ENCODE results near the gene COP1. TPM values are rescaled to one million over a fixed set of nuclear protein-coding genes. Genes with fewer than 3 reads are reported as not detected.

COP1 gene
- total and polyA plus RNA-seq, 2 of the 4 experiments (the other 2 are of a cell fraction), result 17.8 to 35.0 TPM

DNA sequence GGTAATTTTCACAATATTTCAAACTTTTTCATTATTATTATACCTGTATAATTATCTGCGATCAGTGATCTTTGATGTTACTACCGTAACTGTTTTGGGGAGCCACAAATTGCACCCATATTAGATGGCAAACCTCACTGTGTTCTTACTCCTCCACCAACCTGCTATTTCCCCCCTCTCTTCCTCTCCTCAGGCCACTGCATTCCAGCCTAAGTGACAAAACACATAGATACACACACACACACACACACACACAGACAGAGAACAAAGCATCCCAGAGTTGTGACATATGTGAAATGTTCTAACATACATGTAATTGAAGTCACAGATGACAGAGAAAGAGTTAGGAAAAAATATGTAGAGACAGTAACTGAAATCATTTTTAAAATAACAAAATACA, 18.5 kb downstream of the COP1 start:
- Histone ChIP-seq H3K9me3 (ENCODE audit: control insufficient read depth, insufficient read depth, low read length) (no peaks in the 10 kb centered on the region), H3K4me2 (ENCODE audit: low read depth, low read length) (no peak overlapping the region), H3K18ac (ENCODE audit: low read depth, low read length) (no peak overlapping the region), H2AFZ (replicated peaks; ENCODE audit: low read length, poor library complexity) (no peak overlapping the region), H3K9ac (ENCODE audit: low read depth, low read length) (no peak overlapping the region), H3K27ac (ENCODE audit: insufficient read depth, low read length) (no peak overlapping the region), H4K91ac (ENCODE audit: insufficient read depth, low read depth, low read length) (no peak overlapping the region), H4K8ac (ENCODE audit: low read depth in 2 of 2, low read length in 2 of 2) (no peak overlapping the region), H2AK9ac (replicated peaks; ENCODE audit: low read depth, low read length, poor library complexity) (no peak overlapping the region), H3K36me3 (ENCODE audit: control insufficient read depth, insufficient read depth, low read length) (no peaks in the 10 kb centered on the region), H2BK20ac (ENCODE audit: low read depth, low read length) (no peak overlapping the region), H3K27me3 (ENCODE audit: control insufficient read depth, insufficient read depth, low read length) (no peaks in the 10 kb centered on the region), H3K56ac (ENCODE audit: extremely low read depth, insufficient read depth, low read length) (no peak overlapping the region), H2BK5ac (ENCODE audit: low read depth, low read length, poor library complexity, severe bottlenecking) (no peak overlapping the region), H4K20me1 (ENCODE audit: insufficient read depth, low read length) (peaks cover 57% of the 10 kb centered on the region; the same call in 1 of the 2 replicates), H3K23ac (ENCODE audit: low read depth, low read length) (no peak overlapping the region), H3K4me1 (ENCODE audit: control insufficient read depth, insufficient read depth, low read length) (peaks cover 1% of the 10 kb centered on the region; the same call in 1 of the 2 replicates), H4K5ac (ENCODE audit: low read depth, low read length) (no peak overlapping the region), H2BK120ac (ENCODE audit: low read depth, low read length) (no peak overlapping the region), H3K79me1 (ENCODE audit: low read depth in 1 of 2, low read length in 2 of 2) (peaks cover 22 to 40% of the 10 kb centered on the region in 2 experiments), H2AK5ac (ENCODE audit: low read depth, low read length) (no peak overlapping the region), H2BK15ac (ENCODE audit: low read depth, low read length) (no peak overlapping the region), H3K4me3 (ENCODE audit: insufficient read depth, low read depth, low read length) (no peak overlapping the region), H3K4ac (ENCODE audit: low read depth, low read length) (no peak overlapping the region), H3K9me1 (ENCODE audit: insufficient read depth, low read length) (0 out of 2 replicates have a peak, but pooled peaks cover 4% of the 10 kb centered on the region), H3K14ac (replicated peaks; ENCODE audit: low read depth, low read length) (no peak overlapping the region)
- ATAC-seq (ENCODE audit: low read depth) (no peak), DNase-seq (no peak)
- TF ChIP-seq, protein P1, sequence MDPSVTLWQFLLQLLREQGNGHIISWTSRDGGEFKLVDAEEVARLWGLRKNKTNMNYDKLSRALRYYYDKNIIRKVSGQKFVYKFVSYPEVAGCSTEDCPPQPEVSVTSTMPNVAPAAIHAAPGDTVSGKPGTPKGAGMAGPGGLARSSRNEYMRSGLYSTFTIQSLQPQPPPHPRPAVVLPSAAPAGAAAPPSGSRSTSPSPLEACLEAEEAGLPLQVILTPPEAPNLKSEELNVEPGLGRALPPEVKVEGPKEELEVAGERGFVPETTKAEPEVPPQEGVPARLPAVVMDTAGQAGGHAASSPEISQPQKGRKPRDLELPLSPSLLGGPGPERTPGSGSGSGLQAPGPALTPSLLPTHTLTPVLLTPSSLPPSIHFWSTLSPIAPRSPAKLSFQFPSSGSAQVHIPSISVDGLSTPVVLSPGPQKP (IDR thresholded peaks at IDR 0.05; ENCODE audit: borderline replicate concordance, low read depth, low read length), result no peak
- TF ChIP-seq FOS (IDR thresholded peaks at IDR 0.05; ENCODE audit: low read depth, low read length) (no peak), RCOR1 (IDR thresholded peaks at IDR 0.05; ENCODE audit: insufficient replicate concordance, low read length) (no peak), MXI1 (IDR thresholded peaks at IDR 0.05; ENCODE audit: borderline replicate concordance, low read depth, low read length) (no peak), NFE2L2 (IDR thresholded peaks at IDR 0.05; ENCODE audit: low read depth, low read length) (no peak), RAD21 (IDR thresholded peaks at IDR 0.05; ENCODE audit: low read length) (no peak), CHD1 (IDR thresholded peaks at IDR 0.05; ENCODE audit: low read depth, low read length) (no peak), MAFK (IDR thresholded peaks at IDR 0.05; ENCODE audit: low read depth, low read length) (no peak), SMC3 (IDR thresholded peaks at IDR 0.05; ENCODE audit: low read depth, low read length) (no peak), MAZ (IDR thresholded peaks at IDR 0.05; ENCODE audit: borderline replicate concordance, low read depth, low read length) (no peak), POLR2A (IDR thresholded peaks at IDR 0.05; ENCODE audit: low read depth, low read length) (no peak), RFX5 (IDR thresholded peaks at IDR 0.05; ENCODE audit: low read depth, low read length) (no peak), CEBPB (IDR thresholded peaks at IDR 0.05; ENCODE audit: low read depth, low read length) (no peak), BHLHE40 (IDR thresholded peaks at IDR 0.05; ENCODE audit: low read depth, low read length) (no peak)
- TF ChIP-seq, protein P2, sequence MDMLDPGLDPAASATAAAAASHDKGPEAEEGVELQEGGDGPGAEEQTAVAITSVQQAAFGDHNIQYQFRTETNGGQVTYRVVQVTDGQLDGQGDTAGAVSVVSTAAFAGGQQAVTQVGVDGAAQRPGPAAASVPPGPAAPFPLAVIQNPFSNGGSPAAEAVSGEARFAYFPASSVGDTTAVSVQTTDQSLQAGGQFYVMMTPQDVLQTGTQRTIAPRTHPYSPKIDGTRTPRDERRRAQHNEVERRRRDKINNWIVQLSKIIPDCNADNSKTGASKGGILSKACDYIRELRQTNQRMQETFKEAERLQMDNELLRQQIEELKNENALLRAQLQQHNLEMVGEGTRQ (IDR thresholded peaks at IDR 0.05; ENCODE audit: low read depth, low read length), result no peak
- TF ChIP-seq, protein P3, sequence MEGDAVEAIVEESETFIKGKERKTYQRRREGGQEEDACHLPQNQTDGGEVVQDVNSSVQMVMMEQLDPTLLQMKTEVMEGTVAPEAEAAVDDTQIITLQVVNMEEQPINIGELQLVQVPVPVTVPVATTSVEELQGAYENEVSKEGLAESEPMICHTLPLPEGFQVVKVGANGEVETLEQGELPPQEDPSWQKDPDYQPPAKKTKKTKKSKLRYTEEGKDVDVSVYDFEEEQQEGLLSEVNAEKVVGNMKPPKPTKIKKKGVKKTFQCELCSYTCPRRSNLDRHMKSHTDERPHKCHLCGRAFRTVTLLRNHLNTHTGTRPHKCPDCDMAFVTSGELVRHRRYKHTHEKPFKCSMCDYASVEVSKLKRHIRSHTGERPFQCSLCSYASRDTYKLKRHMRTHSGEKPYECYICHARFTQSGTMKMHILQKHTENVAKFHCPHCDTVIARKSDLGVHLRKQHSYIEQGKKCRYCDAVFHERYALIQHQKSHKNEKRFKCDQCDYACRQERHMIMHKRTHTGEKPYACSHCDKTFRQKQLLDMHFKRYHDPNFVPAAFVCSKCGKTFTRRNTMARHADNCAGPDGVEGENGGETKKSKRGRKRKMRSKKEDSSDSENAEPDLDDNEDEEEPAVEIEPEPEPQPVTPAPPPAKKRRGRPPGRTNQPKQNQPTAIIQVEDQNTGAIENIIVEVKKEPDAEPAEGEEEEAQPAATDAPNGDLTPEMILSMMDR (conservative IDR thresholded peaks at IDR 0.05; ENCODE audit: low read depth, low read length), result no peak
- dilution Hi-C loops (cut with HindIII; ENCODE audit: low sequenced_read_pairs, unreplicated experiment), result no loop called here
- in situ Hi-C loops (cut with MboI; ENCODE audit: low sequenced_read_pairs), result no loop called here
- POLR2A ChIA-PET (ENCODE audit: unreplicated experiment), result no interaction called here
- CTCF ChIA-PET, result no interaction called here
- BruUV-seq (replicated peaks), result no TSS peak
- intact Hi-C loops (cut with micrococcal nuclease), result no loop called here
- no CpG with 5 or more reads among the region's 2 CpGs for WGBS, 2 experiments (ENCODE audit: extremely low coverage in 2 of 2, insufficient read length in 1 of 2)

All from IMR-90 (cell line).